Right lobe of liver (tissue), 4 donors: ENCODE data around the gene RING1.

Source experiments
- CTCF ChIP-seq, 4 donors: fragments of 200-600 bp in 3 of 4; fragments of 450-650 bp in 1 of 4; IDR thresholded peaks; one replicate each; pipeline versions ENCODE4 v1.5.1 to v1.8.0; 2016 to 2022; ENCODE audit warnings: antibody characterized with exemption in 4 of 4, mild to moderate bottlenecking in 2 of 4
- POLR2A ChIP-seq: fragments of 450-650 bp; IDR thresholded peaks from one replicate; pipeline ENCODE4 v1.6.1; 2017; ENCODE audit warnings: antibody characterized with exemption, mild to moderate bottlenecking
- donor health status: DM: no; HTN: no; CAD: no.
- donor health status: DM: no; HTN: no; CAD: no.
- donor health status: DM: no; HTN: yes; CAD: no.

DNA sequence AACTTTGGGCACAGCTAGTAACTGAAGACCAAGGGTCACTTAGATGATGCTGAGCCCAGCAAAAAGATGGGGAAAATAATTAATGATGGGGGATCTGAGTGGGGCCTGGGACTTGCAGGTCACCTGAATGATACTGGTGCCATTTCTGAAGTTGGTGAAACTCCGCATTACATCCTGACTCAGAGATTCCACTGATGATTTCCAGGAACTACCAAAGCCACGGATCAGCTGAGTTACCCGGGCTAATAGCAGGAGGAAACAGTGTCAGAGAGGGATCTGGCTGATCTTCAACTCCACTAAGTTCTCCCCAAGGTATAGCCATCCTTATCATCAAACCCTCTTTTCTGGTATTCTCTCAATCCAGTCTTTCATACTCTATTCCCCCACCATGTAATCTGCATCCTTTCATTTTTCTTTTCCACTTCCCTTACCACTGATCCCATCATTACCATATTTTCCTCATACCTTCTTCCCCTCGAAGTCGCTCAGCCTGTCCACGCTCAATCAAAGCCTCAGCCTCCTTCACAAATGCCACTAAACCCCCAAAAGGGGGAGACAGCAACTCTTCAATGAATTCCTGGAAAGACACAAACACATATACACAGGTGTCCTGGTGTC, 43.2 kb downstream of the RING1 start:
- TF ChIP-seq CTCF (IDR thresholded peaks at IDR 0.05) (no peak), POLR2A (no peak)
